Measurements from ENCODE around the gene KCTD19.

DNA sequence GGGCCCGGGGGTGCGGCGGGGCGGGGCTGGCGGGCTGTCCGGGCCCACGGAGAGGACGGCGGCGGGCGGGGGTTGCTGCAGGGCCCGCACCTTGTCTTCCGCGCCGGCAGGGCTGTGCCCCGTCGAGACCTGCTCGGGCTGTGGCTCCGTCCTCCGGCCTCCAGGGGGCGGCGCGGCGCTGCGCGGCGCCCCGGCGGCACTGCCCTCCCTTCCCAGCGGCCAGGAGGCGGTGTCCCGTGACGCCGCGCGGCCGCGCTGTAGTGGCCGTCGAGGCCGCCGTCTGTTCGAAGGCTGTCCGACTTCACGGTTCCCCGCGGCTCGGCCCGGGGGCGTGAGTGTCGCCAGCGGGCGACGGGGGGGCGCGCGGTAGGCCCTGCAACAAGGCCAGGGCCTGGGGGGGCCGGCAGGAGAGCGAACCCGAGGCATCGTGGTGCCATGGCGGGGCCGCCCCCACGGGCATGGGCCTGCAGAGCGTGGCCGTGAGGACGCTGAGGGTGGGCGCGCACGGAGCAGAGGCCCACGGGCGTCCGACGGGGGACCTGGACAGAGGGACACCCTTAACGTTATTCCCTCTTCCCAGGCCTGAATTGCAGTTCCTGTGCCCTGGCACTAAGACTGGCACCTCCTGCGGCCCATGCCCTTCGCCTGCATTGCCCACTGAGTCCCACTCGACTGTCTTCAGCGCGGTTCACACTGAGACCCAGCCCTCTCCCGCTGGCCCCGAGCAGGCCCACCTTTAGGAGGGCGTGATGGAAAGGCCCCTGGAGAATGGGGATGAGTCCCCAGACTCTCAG, 47.0 kb downstream of the KCTD19 start, which contains the start of gene PLEKHG4:
- TF ChIP-seq, protein P1, sequence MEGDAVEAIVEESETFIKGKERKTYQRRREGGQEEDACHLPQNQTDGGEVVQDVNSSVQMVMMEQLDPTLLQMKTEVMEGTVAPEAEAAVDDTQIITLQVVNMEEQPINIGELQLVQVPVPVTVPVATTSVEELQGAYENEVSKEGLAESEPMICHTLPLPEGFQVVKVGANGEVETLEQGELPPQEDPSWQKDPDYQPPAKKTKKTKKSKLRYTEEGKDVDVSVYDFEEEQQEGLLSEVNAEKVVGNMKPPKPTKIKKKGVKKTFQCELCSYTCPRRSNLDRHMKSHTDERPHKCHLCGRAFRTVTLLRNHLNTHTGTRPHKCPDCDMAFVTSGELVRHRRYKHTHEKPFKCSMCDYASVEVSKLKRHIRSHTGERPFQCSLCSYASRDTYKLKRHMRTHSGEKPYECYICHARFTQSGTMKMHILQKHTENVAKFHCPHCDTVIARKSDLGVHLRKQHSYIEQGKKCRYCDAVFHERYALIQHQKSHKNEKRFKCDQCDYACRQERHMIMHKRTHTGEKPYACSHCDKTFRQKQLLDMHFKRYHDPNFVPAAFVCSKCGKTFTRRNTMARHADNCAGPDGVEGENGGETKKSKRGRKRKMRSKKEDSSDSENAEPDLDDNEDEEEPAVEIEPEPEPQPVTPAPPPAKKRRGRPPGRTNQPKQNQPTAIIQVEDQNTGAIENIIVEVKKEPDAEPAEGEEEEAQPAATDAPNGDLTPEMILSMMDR (optimal IDR thresholded peaks at IDR 0.05 in 1 of 3, IDR thresholded peaks at IDR 0.05 in 1 of 3, conservative IDR thresholded peaks at IDR 0.05 in 1 of 3; ENCODE audit: extremely low read depth in 1 of 3, insufficient read depth in 2 of 3, low read length in 3 of 3), result peak; percentile 38 to 82 (median 72)
- no peak for TF ChIP-seq EZH2 (IDR thresholded peaks at IDR 0.05; ENCODE audit: low read length)

All from keratinocyte (primary cell).